Heart left ventricle (tissue), 16 donors: ENCODE results near the gene ADCY1. TPM values are rescaled to one million over a fixed set of nuclear protein-coding genes. Genes with fewer than 3 reads are reported as not detected.

Experiments
- ATAC-seq, 4 donors: fragments of 200-7000 bp; cut with Tn5 transposase; one replicate each; pipeline ENCODE4 v1.9.1; 2020 to 2022; ENCODE audit warnings: moderate library complexity in 4 of 4, mild to moderate bottlenecking in 3 of 4, moderate number of reproducible peaks in 1 of 4
- DNase-seq, 5 donors: peaks; one replicate each; pipeline ENCODE4 v3.0.0-alpha.2; 2020
- H3K27ac ChIP-seq, 12 donors: fragments of 200-600 bp; sonication (generic) in 4 of 12; one replicate each; pipeline versions ENCODE4 v1.5.0 to v1.8.0; 2016 to 2022; ENCODE audit warnings: mild to moderate bottlenecking in 2 of 12
- H3K27me3 ChIP-seq, 9 donors: fragments of 200-600 bp; sonication (generic) in 2 of 9; one replicate each; pipeline versions ENCODE4 v1.5.1 to v1.8.0; 2016 to 2022; ENCODE audit warnings: mild to moderate bottlenecking in 3 of 9
- H3K36me3 ChIP-seq, 9 donors: fragments of 200-600 bp; sonication (generic) in 2 of 9; one replicate each; pipeline versions ENCODE4 v1.5.0 to v1.8.0; 2018 to 2022; ENCODE audit warnings: mild to moderate bottlenecking in 2 of 9
- H3K4me1 ChIP-seq, 12 donors: fragments of 200-600 bp; sonication (generic) in 4 of 12; one replicate each; pipeline versions ENCODE4 v1.5.0 to v1.8.0; 2016 to 2022; ENCODE audit warnings: mild to moderate bottlenecking in 3 of 12
- H3K4me3 ChIP-seq, 12 donors: fragments of 200-600 bp; sonication (generic) in 4 of 12; one replicate each; pipeline versions ENCODE4 v1.5.0 to v1.8.0; 2017 to 2022; ENCODE audit warnings: mild to moderate bottlenecking in 9 of 12, moderate library complexity in 4 of 12
- H3K9me3 ChIP-seq, 12 donors: fragments of 200-600 bp; sonication (generic) in 4 of 12; one replicate each; pipeline versions ENCODE4 v1.5.0 to v1.8.0; 2016 to 2022; ENCODE audit warnings: mild to moderate bottlenecking in 1 of 12
- POLR2A ChIP-seq, 2 donors: fragments of 450-650 bp; IDR thresholded peaks; one replicate each; pipeline ENCODE4 v1.6.1; 2017; ENCODE audit warnings: antibody characterized with exemption in 2 of 2, mild to moderate bottlenecking in 2 of 2, moderate library complexity in 2 of 2
- WGBS, 4 donors: extraction: QIAGEN DNeasy Blood & Tissue Kit in 2 of 4; methylation state at CpG; one replicate each; pipeline versions ENCODE4 v1.1.5 to v1.1.7; 2013 to 2018; 5-methylcytosine and 5-hydroxymethylcytosine counted together
- intact Hi-C, 10 donors: fragments of 100-400 bp; cut with DNase I; formaldehyde crosslinking; loops; one replicate each; pipeline versions ENCODE4 v1.11.1 to v1.14.2; 2022
- polyA plus RNA-seq, 2 donors: library from polyadenylated mRNA; stranded (reverse); fragments of 200-250 nt; gene quantifications; one replicate each; pipeline ENCODE4 v1.2.3, GENCODE V29; 2013
- total RNA-seq, 9 donors: library from RNA; depleted of rRNA in 2 of 9; stranded (reverse); fragments of >200 nt in 2 of 9; fragmentation: NEBNext Ultra II Directional in 3 of 9; extraction: Animal tissue kit (Norgen Biotek cat#: 25700) in 3 of 9; gene quantifications; one replicate each; pipeline versions ENCODE4 v1.1.0 to v1.2.4, GENCODE V29; 2016 to 2023
- TF ChIP-seq, protein P1 (sequence below), 12 donors: fragments of 200-600 bp; sonication (generic) in 4 of 12; IDR thresholded peaks; one replicate each; pipeline versions ENCODE4 v1.5.0 to v1.8.0; 2018 to 2022; ENCODE audit warnings: antibody characterized with exemption in 12 of 12, mild to moderate bottlenecking in 5 of 12
- donor health status: ischemic (EF 13 %, LVEDD 7.1; RV severe dilation, severe dysfunction).
- donor health status: healthy with polysubstance abuse.
- donor health status: DM: no; HTN: yes; CAD: no.
- donor health status: DM: no; HTN: no; CAD: no.
- donor health status: ischemic (EF 25% LVEDD 6.9; RV normal size, moderate dysfunction).
- donor health status: ischemic (EF 25% LVEDD 5.7; RV mildly dilated, moderate dysfunction).
- donor health status: healthy.
- donor health status: DM: yes; HTN: yes; CAD: no.
- donor health status: ischemic (EF 35%, LVEDD 5.7; RV mildly dilated, moderate dysfunction).
- donor health status: nonischemic (EF 11% LVEDD 7.7; RV severe dilation, severe dysfunction).
- donor health status: DM: yes; HTN: yes; CAD: no.
- donor health status: PGD.
- donor health status: ischemic (EF 29% LVEDD 5.4; RV normal size, mild dysfunction).
- donor health status: nonischemic (EF 23%, LVEDD 6.1; RV moderate dilation, normal function).

Gene ADCY1
- total and polyA plus RNA-seq, 11 donors: 0.73 to 10.8 (median 3.6) TPM

DNA sequence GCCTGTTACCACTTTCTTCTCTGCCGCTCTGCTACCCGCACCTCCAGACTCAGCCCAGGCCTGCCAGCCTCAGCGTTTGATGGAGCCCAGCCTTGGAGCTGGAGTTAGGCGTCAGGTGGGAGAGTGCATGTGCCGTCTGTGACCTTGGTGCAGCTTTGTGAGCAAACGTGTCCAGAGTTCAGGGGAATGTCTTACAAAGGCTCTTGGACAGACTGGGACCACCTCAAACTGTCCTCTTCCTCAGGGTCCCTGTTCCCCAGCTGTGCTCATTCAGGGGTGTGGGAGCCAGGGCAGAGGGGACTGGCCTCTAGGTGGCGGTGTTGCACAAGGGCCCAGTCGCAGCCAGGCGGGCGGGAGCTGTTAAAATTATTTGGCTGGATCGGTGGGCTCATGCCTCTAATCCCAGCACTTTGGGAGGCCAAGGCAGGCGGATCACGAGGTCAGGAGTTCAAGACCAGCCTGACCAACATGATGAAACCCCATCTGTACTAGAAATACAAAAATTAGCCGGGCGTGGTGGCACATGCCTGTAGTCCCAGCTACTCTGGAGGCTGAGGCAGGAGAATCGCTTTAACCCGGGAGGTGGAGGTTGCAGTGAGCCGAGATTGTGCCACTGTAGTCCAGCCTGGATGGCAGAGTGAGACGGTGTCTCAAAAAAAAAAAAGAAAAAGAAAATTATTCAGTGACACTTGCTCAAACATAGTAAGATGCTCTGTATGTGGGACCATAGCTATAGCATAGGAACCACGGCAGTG is 89.2 kb downstream of the ADCY1 start:
- no peaks in the 10 kb centered on the region for H3K9me3 ChIP-seq
- 77 to 79% (median 78%) methylated on average over 18 to 20 of the region's 20 CpGs for WGBS, 4 donors
- H3K4me3 ChIP-seq: no peak overlapping the region
- intact Hi-C loops: loop anchor here in 7 of 10 donors (2.0 to 10.0 kb wide), 4 partner anchors 189 to 199 kb away; no protein-coding TSS in a partner anchor
- H3K36me3 ChIP-seq: no peaks in the 10 kb centered on the region
- peak in 3 of 4 donors; percentile 61 to 68 (median 66) for ATAC-seq
- no peak overlapping the region for H3K27ac ChIP-seq
- H3K4me1 ChIP-seq: no peaks in the 10 kb centered on the region
- H3K27me3 ChIP-seq: no peaks in the 10 kb centered on the region
- no peak for TF ChIP-seq POLR2A (IDR thresholded peaks at IDR 0.05)
- TF ChIP-seq, protein P1, sequence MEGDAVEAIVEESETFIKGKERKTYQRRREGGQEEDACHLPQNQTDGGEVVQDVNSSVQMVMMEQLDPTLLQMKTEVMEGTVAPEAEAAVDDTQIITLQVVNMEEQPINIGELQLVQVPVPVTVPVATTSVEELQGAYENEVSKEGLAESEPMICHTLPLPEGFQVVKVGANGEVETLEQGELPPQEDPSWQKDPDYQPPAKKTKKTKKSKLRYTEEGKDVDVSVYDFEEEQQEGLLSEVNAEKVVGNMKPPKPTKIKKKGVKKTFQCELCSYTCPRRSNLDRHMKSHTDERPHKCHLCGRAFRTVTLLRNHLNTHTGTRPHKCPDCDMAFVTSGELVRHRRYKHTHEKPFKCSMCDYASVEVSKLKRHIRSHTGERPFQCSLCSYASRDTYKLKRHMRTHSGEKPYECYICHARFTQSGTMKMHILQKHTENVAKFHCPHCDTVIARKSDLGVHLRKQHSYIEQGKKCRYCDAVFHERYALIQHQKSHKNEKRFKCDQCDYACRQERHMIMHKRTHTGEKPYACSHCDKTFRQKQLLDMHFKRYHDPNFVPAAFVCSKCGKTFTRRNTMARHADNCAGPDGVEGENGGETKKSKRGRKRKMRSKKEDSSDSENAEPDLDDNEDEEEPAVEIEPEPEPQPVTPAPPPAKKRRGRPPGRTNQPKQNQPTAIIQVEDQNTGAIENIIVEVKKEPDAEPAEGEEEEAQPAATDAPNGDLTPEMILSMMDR (IDR thresholded peaks at IDR 0.05): peak; percentile 57 to 79 (median 69)
- peak in 2 of 5 donors; percentile 26 to 73 for DNase-seq

DNA sequence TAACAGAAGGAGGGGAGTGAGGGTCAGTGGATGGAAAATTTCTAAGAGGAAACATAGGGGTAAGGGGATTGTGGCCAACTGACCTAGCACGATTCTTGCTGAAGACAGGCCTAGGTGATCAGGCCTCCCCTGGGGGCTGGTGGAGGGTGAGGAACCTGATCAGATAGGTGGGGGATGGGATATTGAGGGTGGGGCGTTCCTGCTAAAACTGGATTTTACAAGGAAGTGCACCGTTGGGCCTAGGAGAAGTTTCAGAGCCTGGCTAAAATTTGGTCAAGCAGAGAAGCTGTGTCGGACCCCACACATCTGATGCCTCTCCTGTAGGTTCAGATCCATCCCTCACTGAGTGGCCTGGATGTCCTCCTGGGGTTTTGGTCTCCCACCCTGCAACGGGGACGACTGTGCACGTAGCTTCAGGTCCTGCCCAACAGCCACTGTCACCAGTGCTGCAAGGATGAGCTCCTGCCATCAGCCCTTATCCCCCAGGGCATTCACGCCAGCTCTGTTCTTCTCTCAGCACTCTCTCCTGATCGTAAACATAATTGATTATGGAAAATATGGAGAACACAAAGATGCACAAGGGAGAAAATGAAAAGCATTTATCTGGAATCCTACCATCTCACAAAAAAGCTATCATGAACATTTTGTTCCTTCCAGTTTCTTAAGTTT is 89.9 kb downstream of the ADCY1 start:
- Histone ChIP-seq H3K27me3 (no peaks in the 10 kb centered on the region), H3K36me3 (no peaks in the 10 kb centered on the region), H3K4me3 (no peak overlapping the region), H3K4me1 (no peaks in the 10 kb centered on the region), H3K9me3 (no peaks in the 10 kb centered on the region), H3K27ac (no peak overlapping the region)
- DNase-seq: peak in 2 of 5 donors; percentile 9 to 37
- ATAC-seq: no peak
- WGBS, 4 donors: 78 to 92% (median 87%) methylated on average over 9 of the region's 9 CpGs
- intact Hi-C loops: loop anchor here in 7 of 10 donors (2.0 to 10.0 kb wide), 4 partner anchors 188 to 198 kb away; no protein-coding TSS in a partner anchor
- no peak for TF ChIP-seq POLR2A (IDR thresholded peaks at IDR 0.05)
- TF ChIP-seq, protein P1 (IDR thresholded peaks at IDR 0.05): no peak

DNA sequence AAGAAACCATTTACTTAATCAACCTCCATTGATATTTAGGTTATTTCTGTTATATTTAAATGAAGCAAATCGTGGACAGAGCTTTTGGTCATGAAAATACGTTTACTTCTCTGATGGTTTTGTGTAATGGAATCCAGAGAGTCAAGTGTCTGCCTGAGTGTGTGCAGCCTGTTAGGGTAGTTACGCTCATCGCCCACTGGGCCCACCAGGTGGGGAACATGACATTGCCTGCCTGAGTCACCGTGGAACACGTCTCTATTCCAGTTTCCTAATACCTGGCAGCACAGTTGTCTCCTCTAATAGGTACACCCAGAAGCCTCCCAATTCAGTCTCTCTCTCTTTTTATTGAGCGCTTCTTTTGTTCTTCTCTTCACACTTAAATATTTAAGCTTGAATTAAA is 91.0 kb downstream of the ADCY1 start:
- ATAC-seq: no peak

More for the DNA sequence above, 91.0 kb downstream of the ADCY1 start:
- no peaks in the 10 kb centered on the region for H3K27me3 ChIP-seq
- no peaks in the 10 kb centered on the region for H3K9me3 ChIP-seq
- no peak overlapping the region for H3K4me3 ChIP-seq
- no peaks in the 10 kb centered on the region for H3K4me1 ChIP-seq
- DNase-seq: peak in 1 of 5 donors; percentile 5
- TF ChIP-seq, protein P1 (IDR thresholded peaks at IDR 0.05): no peak
- TF ChIP-seq POLR2A (IDR thresholded peaks at IDR 0.05): no peak
- 89 to 93% (median 93%) methylated on average over 7 of the region's 7 CpGs for WGBS, 4 donors
- no peak overlapping the region for H3K27ac ChIP-seq
- no peaks in the 10 kb centered on the region for H3K36me3 ChIP-seq
- intact Hi-C loops: loop anchor here in 1 of 10 donors (10.0 kb wide), 1 partner anchor 190 kb away; no protein-coding TSS in a partner anchor
